Measurements from ENCODE around the gene LSM11.

LSM11 gene

DNA sequence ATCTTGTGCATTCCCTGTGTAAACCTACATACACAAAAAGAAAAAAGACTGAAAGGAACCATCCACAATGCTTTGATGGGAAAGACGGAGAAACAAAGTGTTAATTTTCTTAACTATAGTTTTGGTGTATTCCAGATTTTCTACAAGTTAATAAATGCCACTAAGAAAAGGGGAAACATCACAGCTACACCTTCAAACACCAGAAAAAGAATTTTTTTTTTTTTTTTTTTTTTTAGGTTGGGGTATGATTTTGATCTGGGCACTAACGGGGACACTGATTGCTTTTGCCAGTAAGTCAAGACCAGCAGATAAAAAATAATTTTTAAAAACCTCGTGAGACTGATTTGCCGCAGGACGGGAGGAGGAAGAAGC lies 12.6 kb upstream of the LSM11 start:
- Histone ChIP-seq H3K9me2 (replicated peaks; ENCODE audit: low read depth, low read length) (no peaks in the 10 kb centered on the region), H3K9ac (ENCODE audit: low read depth, low read length, poor library complexity, severe bottlenecking) (peak overlapping the region; percentile 65), H3K4me1 (ENCODE audit: insufficient read depth, low read length, poor library complexity, severe bottlenecking) (no peaks in the 10 kb centered on the region), H3K79me2 (ENCODE audit: insufficient read depth, low read length) (no peaks in the 10 kb centered on the region), H2AFZ (ENCODE audit: low read length) (peak overlapping the region; percentile 97; the same call in 1 of the 2 replicates), H3K4me3 (ENCODE audit: low read length, poor library complexity, severe bottlenecking) (peak overlapping the region; percentile 92), H3K9me3 (ENCODE audit: insufficient read depth, low read depth, low read length) (no peaks in the 10 kb centered on the region), H3K4me2 (ENCODE audit: low read depth, low read length, poor library complexity, severe bottlenecking) (peak overlapping the region; percentile 87), H4K20me1 (ENCODE audit: insufficient read depth, low read length, poor library complexity, severe bottlenecking) (no peaks in the 10 kb centered on the region), H3F3A (ENCODE audit: low read depth) (no peaks in the 10 kb centered on the region), H3K36me3 (ENCODE audit: insufficient read depth, low read length) (no peaks in the 10 kb centered on the region), H3K27me3 (ENCODE audit: insufficient read depth, low read length, poor library complexity, severe bottlenecking) (no peaks in the 10 kb centered on the region)
- TF ChIP-seq, protein P1, sequence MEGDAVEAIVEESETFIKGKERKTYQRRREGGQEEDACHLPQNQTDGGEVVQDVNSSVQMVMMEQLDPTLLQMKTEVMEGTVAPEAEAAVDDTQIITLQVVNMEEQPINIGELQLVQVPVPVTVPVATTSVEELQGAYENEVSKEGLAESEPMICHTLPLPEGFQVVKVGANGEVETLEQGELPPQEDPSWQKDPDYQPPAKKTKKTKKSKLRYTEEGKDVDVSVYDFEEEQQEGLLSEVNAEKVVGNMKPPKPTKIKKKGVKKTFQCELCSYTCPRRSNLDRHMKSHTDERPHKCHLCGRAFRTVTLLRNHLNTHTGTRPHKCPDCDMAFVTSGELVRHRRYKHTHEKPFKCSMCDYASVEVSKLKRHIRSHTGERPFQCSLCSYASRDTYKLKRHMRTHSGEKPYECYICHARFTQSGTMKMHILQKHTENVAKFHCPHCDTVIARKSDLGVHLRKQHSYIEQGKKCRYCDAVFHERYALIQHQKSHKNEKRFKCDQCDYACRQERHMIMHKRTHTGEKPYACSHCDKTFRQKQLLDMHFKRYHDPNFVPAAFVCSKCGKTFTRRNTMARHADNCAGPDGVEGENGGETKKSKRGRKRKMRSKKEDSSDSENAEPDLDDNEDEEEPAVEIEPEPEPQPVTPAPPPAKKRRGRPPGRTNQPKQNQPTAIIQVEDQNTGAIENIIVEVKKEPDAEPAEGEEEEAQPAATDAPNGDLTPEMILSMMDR (conservative IDR thresholded peaks at IDR 0.05; ENCODE audit: low read length), result no peak
- TF ChIP-seq EZH2phosphoT487 (IDR thresholded peaks at IDR 0.05; ENCODE audit: borderline replicate concordance), result no peak

DNA sequence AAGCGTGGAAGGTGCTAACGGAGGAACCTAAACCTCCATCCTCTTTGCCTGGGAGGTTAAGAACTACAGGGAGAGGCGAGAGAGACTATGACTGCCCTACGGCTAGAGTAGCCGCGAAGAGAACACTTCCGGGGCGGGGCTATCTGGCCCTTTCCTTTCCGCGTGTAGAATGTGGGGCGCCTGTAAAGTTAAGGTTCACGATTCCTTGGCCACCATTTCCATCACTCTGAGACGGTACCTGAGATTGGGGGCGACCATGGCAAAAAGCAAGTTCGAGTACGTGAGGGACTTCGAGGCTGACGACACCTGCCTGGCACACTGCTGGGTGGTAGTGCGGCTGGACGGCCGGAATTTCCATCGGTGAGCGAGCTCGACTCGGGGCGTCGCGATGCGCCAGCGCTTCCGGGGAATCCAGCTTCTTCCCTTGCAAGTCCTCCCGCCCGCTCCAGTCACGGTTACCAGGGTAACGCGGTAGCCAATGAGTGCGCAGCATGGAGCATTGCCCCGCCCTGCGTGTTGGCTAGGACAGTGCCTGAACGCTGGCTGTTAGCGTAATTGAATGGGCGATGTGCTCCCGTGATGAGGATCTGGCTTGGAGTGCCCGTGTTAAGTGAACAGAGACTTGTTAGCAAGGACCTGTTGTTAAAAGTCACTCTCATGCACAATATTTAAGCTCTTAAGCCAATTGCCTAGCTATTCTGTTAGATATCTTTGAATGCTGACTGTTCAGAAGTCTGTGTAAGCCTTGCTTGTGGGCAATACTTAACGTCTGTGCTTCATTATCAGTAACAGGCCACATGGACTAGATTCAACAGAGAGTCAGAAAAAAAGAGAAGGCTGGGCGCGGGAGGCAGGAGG lies 12.0 kb upstream of the LSM11 start, which contains the start of gene THG1L:
TSS of gene THG1L (plus strand) at position 149 of the 858 bp plus-strand sequence. CDS start at position 170, 21 bp downstream.
- Histone ChIP-seq H2AFZ (ENCODE audit: low read length) (peak within 1 kb of the TSS; percentile 97), H3K9ac (ENCODE audit: low read depth, low read length, poor library complexity, severe bottlenecking) (peak within 1 kb of the TSS; percentile 65), H3K79me2 (ENCODE audit: insufficient read depth, low read length) (no peaks in the 10 kb centered on the region), H3K9me2 (replicated peaks; ENCODE audit: low read depth, low read length) (no peaks in the 10 kb centered on the region), H3K9me3 (ENCODE audit: insufficient read depth, low read depth, low read length) (no peaks in the 10 kb centered on the region), H3K4me2 (ENCODE audit: low read depth, low read length, poor library complexity, severe bottlenecking) (peak within 1 kb of the TSS; percentile 87), H3K4me3 (ENCODE audit: low read length, poor library complexity, severe bottlenecking) (peak within 1 kb of the TSS; percentile 92), H3F3A (ENCODE audit: low read depth) (no peaks in the 10 kb centered on the region), H3K36me3 (ENCODE audit: insufficient read depth, low read length) (no peaks in the 10 kb centered on the region), H4K20me1 (ENCODE audit: insufficient read depth, low read length, poor library complexity, severe bottlenecking) (no peaks in the 10 kb centered on the region), H3K27me3 (ENCODE audit: insufficient read depth, low read length, poor library complexity, severe bottlenecking) (no peaks in the 10 kb centered on the region), H3K4me1 (ENCODE audit: insufficient read depth, low read length, poor library complexity, severe bottlenecking) (no peaks in the 10 kb centered on the region)
- TF ChIP-seq EZH2phosphoT487 (IDR thresholded peaks at IDR 0.05; ENCODE audit: borderline replicate concordance), result no peak
- TF ChIP-seq, protein P1 (conservative IDR thresholded peaks at IDR 0.05; ENCODE audit: low read length), result no peak

DNA sequence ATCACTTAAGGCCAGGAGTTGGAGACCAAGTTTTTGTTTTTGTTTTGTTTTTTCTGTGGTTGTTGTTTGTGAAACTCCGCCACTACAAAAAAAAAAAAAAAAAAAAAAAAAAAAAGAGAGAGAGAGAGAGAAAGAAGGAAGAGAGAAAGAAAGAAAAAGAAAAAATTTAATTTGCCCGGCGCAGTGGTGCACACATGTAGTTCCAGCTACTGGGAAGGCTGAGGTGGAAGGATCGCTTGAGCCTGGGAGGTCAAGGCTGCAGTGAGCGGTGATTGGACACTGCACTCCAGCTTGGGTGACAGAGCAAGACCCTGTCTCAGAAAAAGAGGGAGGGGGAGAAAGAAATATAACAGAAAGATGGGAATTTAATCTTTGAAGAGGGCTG lies 11.4 kb upstream of the LSM11 start:
- TF ChIP-seq EZH2phosphoT487 (IDR thresholded peaks at IDR 0.05; ENCODE audit: borderline replicate concordance), result no peak
- TF ChIP-seq, protein P1 (conservative IDR thresholded peaks at IDR 0.05; ENCODE audit: low read length), result no peak
- Histone ChIP-seq H2AFZ (ENCODE audit: low read length) (no peak overlapping the region), H3K9ac (ENCODE audit: low read depth, low read length, poor library complexity, severe bottlenecking) (no peak overlapping the region), H4K20me1 (ENCODE audit: insufficient read depth, low read length, poor library complexity, severe bottlenecking) (no peaks in the 10 kb centered on the region), H3K36me3 (ENCODE audit: insufficient read depth, low read length) (no peaks in the 10 kb centered on the region), H3K9me3 (ENCODE audit: insufficient read depth, low read depth, low read length) (no peaks in the 10 kb centered on the region), H3K9me2 (replicated peaks; ENCODE audit: low read depth, low read length) (no peaks in the 10 kb centered on the region), H3K4me2 (ENCODE audit: low read depth, low read length, poor library complexity, severe bottlenecking) (peak overlapping the region; percentile 87), H3K79me2 (ENCODE audit: insufficient read depth, low read length) (no peaks in the 10 kb centered on the region), H3K4me1 (ENCODE audit: insufficient read depth, low read length, poor library complexity, severe bottlenecking) (no peaks in the 10 kb centered on the region), H3K27me3 (ENCODE audit: insufficient read depth, low read length, poor library complexity, severe bottlenecking) (no peaks in the 10 kb centered on the region), H3F3A (ENCODE audit: low read depth) (no peaks in the 10 kb centered on the region), H3K4me3 (ENCODE audit: low read length, poor library complexity, severe bottlenecking) (peak overlapping the region; percentile 92)

All from Loucy (cell line).